K562 (cell line): ENCODE measurements around the gene DRC3. TPM values are rescaled to one million over a fixed set of nuclear protein-coding genes. Genes with fewer than 3 reads are reported as not detected.

Experiments used
- ATAC-seq: fragments of 200-7000 bp; cut with Tn5 transposase; 3 replicates; pipeline ENCODE4 v1.9.1; 2020; ENCODE audit warnings: moderate library complexity
- BruUV-seq: library from RNA; stranded (reverse); fragments of 400-500 nt; replicated peaks from 2 replicates; lab custom pipeline; 2021; lab: Mats Ljungman, UMichigan
- CTCF ChIA-PET: fragments of 300-600 bp; formaldehyde crosslinking; extraction: SDS; loops from one replicate; lab custom pipeline; 2021; ENCODE audit warnings: low intra/inter-chr PET ratio; lab: Yijun Ruan, JAX
- POLR2A ChIA-PET: fragments of 300-600, 350-650 bp; sonication (Branson Sonifier 250); formaldehyde crosslinking; extraction: SDS; loops from one replicate; lab custom pipeline; 2021; ENCODE audit warnings: antibody characterized with exemption, inconsistent platforms; lab: Yijun Ruan, JAX
- DNase-seq, 4 experiments: peaks; one replicate each; pipeline versions ENCODE4 v3.0.0 to v3.0.0-alpha.2; 2011 to 2018; ENCODE audit warnings: low spot score in 3 of 4, mixed read lengths in 3 of 4; ENCODE audit errors: extremely low read depth in 1 of 4
- FAIRE-seq: peaks from 2 replicates; lab custom pipeline; 2011; peaks lifted over from hg19 to GRCh38; lab: Jason Lieb, UNC
- H2AFZ ChIP-seq: 2 replicates; pipeline ENCODE4 v1.6.0; 2011; ENCODE audit warnings: low read depth, low read length, control low read depth, inconsistent platforms
- H3K27ac ChIP-seq: fragments of 200-600 bp; 3 replicates; pipeline ENCODE4 v1.8.0; 2011; ENCODE audit warnings: low read depth, mild to moderate bottlenecking, control low read depth, inconsistent platforms, low read length, moderate library complexity, mixed read lengths; ENCODE audit errors: extremely low read depth
- H3K27me3 ChIP-seq, 2 experiments: fragments of 300-600 bp in 1 of 2; 2 replicates in 1 of 2; 3 replicates in 1 of 2; pipeline versions ENCODE4 v1.6.0 to v1.8.0; 2011; ENCODE audit warnings: inconsistent platforms in 2 of 2, low read length in 2 of 2, mild to moderate bottlenecking in 1 of 2, mixed read lengths in 1 of 2, moderate library complexity in 1 of 2; ENCODE audit not compliant: control insufficient read depth in 2 of 2, insufficient read depth in 2 of 2
- H3K36me3 ChIP-seq: fragments of 300-600 bp; 3 replicates; pipeline ENCODE4 v1.8.0; 2011; ENCODE audit warnings: mild to moderate bottlenecking, low read length, inconsistent platforms; ENCODE audit not compliant: control insufficient read depth, insufficient read depth
- H3K4me1 ChIP-seq, 2 experiments: fragments of 200-600 bp in 1 of 2; replicated peaks in 1 of 2; 2 replicates in 1 of 2; 3 replicates in 1 of 2; pipeline versions ENCODE4 v1.5.1 to v1.8.0; 2011; ENCODE audit warnings: inconsistent platforms in 2 of 2, low read length in 2 of 2, mild to moderate bottlenecking in 1 of 2, mixed read lengths in 1 of 2, moderate library complexity in 1 of 2; ENCODE audit not compliant: control insufficient read depth in 2 of 2, insufficient read depth in 2 of 2
- H3K4me2 ChIP-seq: 2 replicates; pipeline ENCODE4 v1.6.1; 2011; ENCODE audit warnings: low read length, control low read depth, inconsistent platforms, mixed read lengths; ENCODE audit not compliant: insufficient read depth
- H3K4me3 ChIP-seq: fragments of 200-600 bp; sonication (generic), shearing (Covaris generic); 2 replicates; pipeline ENCODE4 v1.5.1; 2016; ENCODE audit warnings: control low read depth, inconsistent platforms
- H3K79me2 ChIP-seq: fragments of 200-600 bp; 3 replicates; pipeline ENCODE4 v1.8.0; 2011; ENCODE audit warnings: low read length, inconsistent platforms; ENCODE audit not compliant: control insufficient read depth, insufficient read depth
- H3K9ac ChIP-seq, 2 experiments: 2 replicates each; pipeline versions ENCODE4 v1.6.0 to v1.6.1; 2011; ENCODE audit warnings: low read depth in 2 of 2, low read length in 2 of 2, control low read depth in 1 of 2, inconsistent platforms in 1 of 2, mild to moderate bottlenecking in 1 of 2, mixed read lengths in 1 of 2; ENCODE audit not compliant: insufficient read depth in 1 of 2
- H3K9me1 ChIP-seq: one replicate; pipeline ENCODE4 v1.6.0; 2011; ENCODE audit warnings: inconsistent platforms, mild to moderate bottlenecking, low read length, moderate library complexity; ENCODE audit not compliant: control insufficient read depth, insufficient read depth
- H3K9me3 ChIP-seq: replicated peaks from 2 replicates; pipeline ENCODE4 v1.5.1; 2011; ENCODE audit warnings: low read depth, low read length, inconsistent platforms; ENCODE audit not compliant: control insufficient read depth, insufficient read depth
- H4K20me1 ChIP-seq: replicated peaks from 2 replicates; pipeline ENCODE4 v1.6.1; 2011; ENCODE audit warnings: low read length, inconsistent platforms, mixed read lengths; ENCODE audit not compliant: control insufficient read depth, insufficient read depth
- ATF7 ChIP-seq: fragments of 450-650 bp; IDR thresholded peaks from 2 replicates; pipeline ENCODE4 v1.7.1; 2014; ENCODE audit warnings: mild to moderate bottlenecking, moderate library complexity
- MAFG ChIP-seq: fragments of 450-650 bp; conservative IDR thresholded peaks from 2 replicates; pipeline ENCODE4 v1.6.1; 2016; ENCODE audit warnings: missing genetic modification characterization, missing compliant biosample characterization
- ZNF431 ChIP-seq: sonication (generic); formaldehyde crosslinking; IDR thresholded peaks from 2 replicates; pipeline ENCODE4 v1.8.0; 2022; ENCODE audit warnings: mild to moderate bottlenecking, missing genetic modification reagents
- ZNF445 ChIP-seq: fragments of 250-450 bp; sonication (Bioruptor Pico); IDR thresholded peaks from 2 replicates; pipeline ENCODE4 v1.4.0; 2020; ENCODE audit warnings: low read depth, mild to moderate bottlenecking, moderate library complexity
- WGBS: fragments of 100-300 bp; shearing (Covaris generic); methylation state at CpG from one replicate; pipeline ENCODE4 v1.1.6; 2016; ENCODE audit warnings: low coverage, mixed read lengths; ENCODE audit not compliant: insufficient coverage; ENCODE audit errors: missing lambda C conversion rate; 5-methylcytosine and 5-hydroxymethylcytosine counted together
- in situ Hi-C: fragments of 300-500 bp; cut with MboI; formaldehyde crosslinking; loops from 4 replicates; pipeline ENCODE4 v1.15.0; 2018; ENCODE audit warnings: inconsistent platforms, mixed read lengths
- intact Hi-C: fragments of 100-400 bp; cut with micrococcal nuclease; formaldehyde crosslinking; loops from 2 replicates; pipeline ENCODE4 v1.14.2; 2022
- polyA plus RNA-seq, 8 experiments: library from polyadenylated mRNA; depleted of rRNA in 4 of 8; stranded (reverse) in 5 of 8; unstranded in 3 of 8; fragments of >200 nt; fragmentation: Nextera tagmentation in 2 of 8; fragmentation: Illumina TruSeq in 1 of 8; extraction: Ambion mirVana in 2 of 8; extraction: Trizol in 1 of 8; gene quantifications; 2 replicates each; pipeline versions ENCODE4 v1.2.1 to v1.2.3, GENCODE V29; 2011 to 2014; ENCODE audit warnings: inconsistent platforms in 1 of 8, missing spikeins in 1 of 8
- total RNA-seq, 7 experiments: library from RNA; depleted of rRNA in 6 of 7; stranded (reverse); fragments of >200 nt in 6 of 7; fragmentation: Illumina TruSeq in 2 of 7; extraction: Trizol in 2 of 7; gene quantifications; 2 replicates each; pipeline versions ENCODE4 v1.2.1 to v1.2.3, GENCODE V29; 2011 to 2021; ENCODE audit warnings: low replicate concordance in 1 of 7
- TF ChIP-seq, protein P1 (sequence below): fragments of 250-450 bp; sonication (Bioruptor Pico); IDR thresholded peaks from 2 replicates; pipeline ENCODE4 v1.4.0; 2020

The DRC3 gene
- total and polyA plus RNA-seq, 9 of the 15 experiments (the other 6 are each of a cell fraction or from before 2014, with no cell fraction given) = 0.10 to 0.84 (median 0.30) TPM; not detected in 3

DNA sequence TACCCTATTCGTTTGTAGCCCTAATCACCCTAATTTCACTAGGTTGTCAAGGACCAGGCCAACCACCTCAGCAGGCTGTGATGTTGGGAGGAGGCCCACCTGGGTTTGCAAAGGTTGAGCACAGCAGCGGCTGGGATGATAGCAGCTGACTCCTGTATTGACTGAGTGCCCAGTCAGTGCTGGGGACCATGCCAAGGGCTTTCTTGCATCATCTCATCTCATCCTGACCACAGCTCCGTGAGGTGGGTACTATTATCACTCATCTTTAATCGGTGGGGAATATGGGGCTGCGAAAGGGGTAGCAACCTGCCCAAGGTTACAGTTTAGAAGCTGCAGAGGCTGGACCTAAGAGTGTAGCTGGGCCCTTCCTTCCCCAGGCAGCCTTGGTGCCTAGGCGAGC is 54.6 kb downstream of the DRC3 start:
- no peak overlapping the region for H3K4me2 ChIP-seq
- no peak overlapping the region for H2AFZ ChIP-seq
- no peaks in the 10 kb centered on the region; the same call in 1 of the 2 replicates for H4K20me1 ChIP-seq
- peaks cover 3% of the 10 kb centered on the region for H3K9me1 ChIP-seq
- no peaks in the 10 kb centered on the region for H3K27me3 ChIP-seq
- BruUV-seq = no TSS peak
- peaks cover 0 to 12% of the 10 kb centered on the region in 2 experiments; a peak in 3 of 5 replicates for H3K4me1 ChIP-seq
- no peak overlapping the region for H3K4me3 ChIP-seq
- peaks cover 22% of the 10 kb centered on the region; the same call in 2 of the 3 replicates for H3K36me3 ChIP-seq
- FAIRE-seq (no peak), DNase-seq (no peak), ATAC-seq (no peak)
- POLR2A ChIA-PET = no interaction called here
- intact Hi-C loops (no loop called here), in situ Hi-C loops (loop anchor here (5.0 kb wide), 1 partner anchor 145 kb away; no protein-coding TSS in a partner anchor)
- 78% methylated on average over 6 of the region's 6 CpGs for WGBS
- no peak overlapping the region for H3K9ac ChIP-seq
- CTCF ChIA-PET = no interaction called here
- H3K9me3 ChIP-seq = no peaks in the 10 kb centered on the region
- H3K27ac ChIP-seq = no peak overlapping the region
- TF ChIP-seq ZNF445 (CRISPR knock-in tag) = no peak
- TF ChIP-seq, protein P1, sequence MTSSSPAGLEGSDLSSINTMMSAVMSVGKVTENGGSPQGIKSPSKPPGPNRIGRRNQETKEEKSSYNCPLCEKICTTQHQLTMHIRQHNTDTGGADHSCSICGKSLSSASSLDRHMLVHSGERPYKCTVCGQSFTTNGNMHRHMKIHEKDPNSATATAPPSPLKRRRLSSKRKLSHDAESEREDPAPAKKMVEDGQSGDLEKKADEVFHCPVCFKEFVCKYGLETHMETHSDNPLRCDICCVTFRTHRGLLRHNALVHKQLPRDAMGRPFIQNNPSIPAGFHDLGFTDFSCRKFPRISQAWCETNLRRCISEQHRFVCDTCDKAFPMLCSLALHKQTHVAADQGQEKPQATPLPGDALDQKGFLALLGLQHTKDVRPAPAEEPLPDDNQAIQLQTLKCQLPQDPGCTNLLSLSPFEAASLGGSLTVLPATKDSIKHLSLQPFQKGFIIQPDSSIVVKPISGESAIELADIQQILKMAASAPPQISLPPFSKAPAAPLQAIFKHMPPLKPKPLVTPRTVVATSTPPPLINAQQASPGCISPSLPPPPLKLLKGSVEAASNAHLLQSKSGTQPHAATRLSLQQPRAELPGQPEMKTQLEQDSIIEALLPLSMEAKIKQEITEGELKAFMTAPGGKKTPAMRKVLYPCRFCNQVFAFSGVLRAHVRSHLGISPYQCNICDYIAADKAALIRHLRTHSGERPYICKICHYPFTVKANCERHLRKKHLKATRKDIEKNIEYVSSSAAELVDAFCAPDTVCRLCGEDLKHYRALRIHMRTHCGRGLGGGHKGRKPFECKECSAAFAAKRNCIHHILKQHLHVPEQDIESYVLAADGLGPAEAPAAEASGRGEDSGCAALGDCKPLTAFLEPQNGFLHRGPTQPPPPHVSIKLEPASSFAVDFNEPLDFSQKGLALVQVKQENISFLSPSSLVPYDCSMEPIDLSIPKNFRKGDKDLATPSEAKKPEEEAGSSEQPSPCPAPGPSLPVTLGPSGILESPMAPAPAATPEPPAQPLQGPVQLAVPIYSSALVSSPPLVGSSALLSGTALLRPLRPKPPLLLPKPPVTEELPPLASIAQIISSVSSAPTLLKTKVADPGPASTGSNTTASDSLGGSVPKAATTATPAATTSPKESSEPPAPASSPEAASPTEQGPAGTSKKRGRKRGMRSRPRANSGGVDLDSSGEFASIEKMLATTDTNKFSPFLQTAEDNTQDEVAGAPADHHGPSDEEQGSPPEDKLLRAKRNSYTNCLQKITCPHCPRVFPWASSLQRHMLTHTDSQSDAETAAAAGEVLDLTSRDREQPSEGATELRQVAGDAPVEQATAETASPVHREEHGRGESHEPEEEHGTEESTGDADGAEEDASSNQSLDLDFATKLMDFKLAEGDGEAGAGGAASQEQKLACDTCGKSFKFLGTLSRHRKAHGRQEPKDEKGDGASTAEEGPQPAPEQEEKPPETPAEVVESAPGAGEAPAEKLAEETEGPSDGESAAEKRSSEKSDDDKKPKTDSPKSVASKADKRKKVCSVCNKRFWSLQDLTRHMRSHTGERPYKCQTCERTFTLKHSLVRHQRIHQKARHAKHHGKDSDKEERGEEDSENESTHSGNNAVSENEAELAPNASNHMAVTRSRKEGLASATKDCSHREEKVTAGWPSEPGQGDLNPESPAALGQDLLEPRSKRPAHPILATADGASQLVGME (CRISPR knock-in tag) = no peak
- TF ChIP-seq MAFG (tag) = no peak
- no peak for TF ChIP-seq ATF7
- TF ChIP-seq ZNF431 (CRISPR knock-in tag) = no peak
- 0 out of 3 replicates have a peak, but pooled peaks cover under 1% of the 10 kb centered on the region for H3K79me2 ChIP-seq
